Natural killer cell (primary cell): ENCODE data around the gene PEX10. TPM values are rescaled to one million over a fixed set of nuclear protein-coding genes. Genes with fewer than 3 reads are reported as not detected.

ENCODE experiments used
- ATAC-seq, 3 donors: fragments of 150-1000 bp in 2 of 3; fragments of 200-7000 bp in 1 of 3; cut with Tn5 transposase; 1 replicate in 1 of 3; 2 replicates in 2 of 3; pipeline ENCODE4 v1.10.0; 2021; ENCODE audit warnings: mild to moderate bottlenecking in 2 of 3, moderate library complexity in 2 of 3
- DNase-seq, 2 donors: peaks; one replicate each; pipeline versions ENCODE4 v3.0.0 to v3.0.0-alpha.2; 2013 to 2021; ENCODE audit warnings: mixed read lengths in 1 of 2
- H3K27ac ChIP-seq: one replicate; pipeline ENCODE4 v1.5.1; 2013; ENCODE audit warnings: mild to moderate bottlenecking, low read length
- H3K27me3 ChIP-seq: one replicate; pipeline ENCODE4 v1.6.1; 2013; ENCODE audit warnings: low read length; ENCODE audit not compliant: control insufficient read depth, insufficient read depth
- H3K36me3 ChIP-seq: one replicate; pipeline ENCODE4 v1.6.1; 2013; ENCODE audit warnings: low read length; ENCODE audit not compliant: control insufficient read depth, insufficient read depth
- H3K4me1 ChIP-seq: one replicate; pipeline ENCODE4 v1.6.1; 2013; ENCODE audit warnings: low read length; ENCODE audit not compliant: control insufficient read depth, insufficient read depth
- H3K4me3 ChIP-seq: one replicate; pipeline ENCODE4 v1.5.1; 2013; ENCODE audit warnings: low read length
- H3K9me3 ChIP-seq: one replicate; pipeline ENCODE4 v1.6.1; 2013; ENCODE audit warnings: low read length; ENCODE audit not compliant: control insufficient read depth, insufficient read depth
- H3K27ac Mint-ChIP-seq, 2 donors: one replicate each; pipeline ENCODE4 v1.8.0; 2022; ENCODE audit warnings: mild to moderate bottlenecking in 2 of 2, mixed read lengths in 2 of 2, moderate library complexity in 1 of 2
- H3K27me3 Mint-ChIP-seq, 2 donors: one replicate each; pipeline ENCODE4 v1.8.0; 2022; ENCODE audit warnings: low read depth in 2 of 2, mixed read lengths in 2 of 2
- H3K36me3 Mint-ChIP-seq: one replicate; pipeline ENCODE4 v1.8.0; 2022; ENCODE audit warnings: mixed read lengths
- H3K4me1 Mint-ChIP-seq, 2 donors: one replicate each; pipeline ENCODE4 v1.8.0; 2022; ENCODE audit warnings: mixed read lengths in 2 of 2
- H3K4me3 Mint-ChIP-seq: one replicate; pipeline ENCODE4 v1.8.0; 2022; ENCODE audit warnings: mild to moderate bottlenecking, moderate library complexity, mixed read lengths
- H3K9me3 Mint-ChIP-seq, 2 donors: one replicate each; pipeline ENCODE4 v1.8.0; 2022; ENCODE audit warnings: mixed read lengths in 2 of 2
- WGBS: methylation state at CpG from one replicate; pipeline ENCODE4 v1.1.7; 2013; ENCODE audit warnings: missing lambda C conversion rate; ENCODE audit not compliant: insufficient coverage; 5-methylcytosine and 5-hydroxymethylcytosine counted together
- intact Hi-C: fragments of 100-400 bp; cut with micrococcal nuclease; formaldehyde crosslinking; loops from one replicate; pipeline ENCODE4 v1.14.2; 2022
- total RNA-seq, 4 donors: library from RNA; stranded (reverse); fragments of 120-200 nt in 1 of 4; gene quantifications; one replicate each; pipeline versions ENCODE4 v1.2.3 to v1.2.4, GENCODE V29; 2013 to 2022
- TF ChIP-seq, protein P1 (sequence below): fragments of 200-600 bp; IDR thresholded peaks from one replicate; pipeline ENCODE4 v1.8.0; 2022; ENCODE audit warnings: antibody characterized with exemption

Gene PEX10
- total RNA-seq, 3 donors from 2014 or later (not counting 1 experiment from before 2014, with no cell fraction given): 8.1 to 11.1 (median 9.8) TPM

DNA sequence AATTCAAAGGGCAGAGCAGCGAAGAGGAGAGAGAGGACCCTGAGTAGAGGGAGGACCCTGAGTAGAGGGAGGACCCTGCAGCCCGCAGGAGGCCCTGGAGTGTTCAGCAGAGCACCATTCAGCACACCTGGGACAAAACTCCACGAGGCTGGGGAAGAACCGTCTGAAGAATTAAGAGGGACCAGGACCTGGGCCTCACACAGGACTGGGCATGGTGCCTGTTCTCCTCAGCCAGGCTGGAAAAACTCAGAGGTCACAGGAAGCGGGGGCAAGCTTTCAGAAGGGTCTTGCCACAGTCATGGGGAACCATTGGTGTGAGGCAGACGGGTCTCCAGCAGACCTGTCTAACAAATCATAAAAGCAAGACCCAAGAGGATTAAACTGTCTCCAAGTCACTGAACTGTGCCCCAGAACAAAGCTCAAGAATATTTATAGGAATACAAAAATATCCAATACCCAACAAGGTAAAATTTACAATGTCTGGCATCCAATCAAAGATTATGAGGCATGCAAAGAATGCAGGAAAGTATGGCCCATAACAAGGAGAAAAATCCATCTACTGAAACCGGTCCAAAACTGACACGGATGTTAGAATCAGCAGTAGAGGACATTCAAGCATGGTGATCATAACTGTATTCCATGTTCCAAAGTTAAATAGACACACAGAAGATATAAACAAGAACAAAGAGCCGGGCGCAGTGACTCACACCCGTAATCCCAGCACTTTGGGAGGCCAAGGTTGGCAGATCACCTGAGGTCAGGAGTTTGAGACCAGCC lies 51.6 kb downstream of the PEX10 start:
- H3K4me3 ChIP-seq: no peak overlapping the region
- H3K9me3 Mint-ChIP-seq: peaks cover 0 to 8% of the 10 kb centered on the region in 2 donors
- no peaks in the 10 kb centered on the region for H3K36me3 Mint-ChIP-seq
- H3K4me1 ChIP-seq: no peaks in the 10 kb centered on the region
- no peaks in the 10 kb centered on the region for H3K4me1 Mint-ChIP-seq
- TF ChIP-seq, protein P1, sequence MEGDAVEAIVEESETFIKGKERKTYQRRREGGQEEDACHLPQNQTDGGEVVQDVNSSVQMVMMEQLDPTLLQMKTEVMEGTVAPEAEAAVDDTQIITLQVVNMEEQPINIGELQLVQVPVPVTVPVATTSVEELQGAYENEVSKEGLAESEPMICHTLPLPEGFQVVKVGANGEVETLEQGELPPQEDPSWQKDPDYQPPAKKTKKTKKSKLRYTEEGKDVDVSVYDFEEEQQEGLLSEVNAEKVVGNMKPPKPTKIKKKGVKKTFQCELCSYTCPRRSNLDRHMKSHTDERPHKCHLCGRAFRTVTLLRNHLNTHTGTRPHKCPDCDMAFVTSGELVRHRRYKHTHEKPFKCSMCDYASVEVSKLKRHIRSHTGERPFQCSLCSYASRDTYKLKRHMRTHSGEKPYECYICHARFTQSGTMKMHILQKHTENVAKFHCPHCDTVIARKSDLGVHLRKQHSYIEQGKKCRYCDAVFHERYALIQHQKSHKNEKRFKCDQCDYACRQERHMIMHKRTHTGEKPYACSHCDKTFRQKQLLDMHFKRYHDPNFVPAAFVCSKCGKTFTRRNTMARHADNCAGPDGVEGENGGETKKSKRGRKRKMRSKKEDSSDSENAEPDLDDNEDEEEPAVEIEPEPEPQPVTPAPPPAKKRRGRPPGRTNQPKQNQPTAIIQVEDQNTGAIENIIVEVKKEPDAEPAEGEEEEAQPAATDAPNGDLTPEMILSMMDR: no peak
- no peak overlapping the region for H3K4me3 Mint-ChIP-seq
- ATAC-seq: no peak
- no peaks in the 10 kb centered on the region for H3K27me3 Mint-ChIP-seq
- intact Hi-C loops: no loop called here
- no peak overlapping the region for H3K27ac Mint-ChIP-seq
- H3K9me3 ChIP-seq: no peaks in the 10 kb centered on the region
- DNase-seq: no peak
- no peak overlapping the region for H3K27ac ChIP-seq
- no peaks in the 10 kb centered on the region for H3K27me3 ChIP-seq
- no peaks in the 10 kb centered on the region for H3K36me3 ChIP-seq
- WGBS: 85% methylated on average over 11 of the region's 11 CpGs

DNA sequence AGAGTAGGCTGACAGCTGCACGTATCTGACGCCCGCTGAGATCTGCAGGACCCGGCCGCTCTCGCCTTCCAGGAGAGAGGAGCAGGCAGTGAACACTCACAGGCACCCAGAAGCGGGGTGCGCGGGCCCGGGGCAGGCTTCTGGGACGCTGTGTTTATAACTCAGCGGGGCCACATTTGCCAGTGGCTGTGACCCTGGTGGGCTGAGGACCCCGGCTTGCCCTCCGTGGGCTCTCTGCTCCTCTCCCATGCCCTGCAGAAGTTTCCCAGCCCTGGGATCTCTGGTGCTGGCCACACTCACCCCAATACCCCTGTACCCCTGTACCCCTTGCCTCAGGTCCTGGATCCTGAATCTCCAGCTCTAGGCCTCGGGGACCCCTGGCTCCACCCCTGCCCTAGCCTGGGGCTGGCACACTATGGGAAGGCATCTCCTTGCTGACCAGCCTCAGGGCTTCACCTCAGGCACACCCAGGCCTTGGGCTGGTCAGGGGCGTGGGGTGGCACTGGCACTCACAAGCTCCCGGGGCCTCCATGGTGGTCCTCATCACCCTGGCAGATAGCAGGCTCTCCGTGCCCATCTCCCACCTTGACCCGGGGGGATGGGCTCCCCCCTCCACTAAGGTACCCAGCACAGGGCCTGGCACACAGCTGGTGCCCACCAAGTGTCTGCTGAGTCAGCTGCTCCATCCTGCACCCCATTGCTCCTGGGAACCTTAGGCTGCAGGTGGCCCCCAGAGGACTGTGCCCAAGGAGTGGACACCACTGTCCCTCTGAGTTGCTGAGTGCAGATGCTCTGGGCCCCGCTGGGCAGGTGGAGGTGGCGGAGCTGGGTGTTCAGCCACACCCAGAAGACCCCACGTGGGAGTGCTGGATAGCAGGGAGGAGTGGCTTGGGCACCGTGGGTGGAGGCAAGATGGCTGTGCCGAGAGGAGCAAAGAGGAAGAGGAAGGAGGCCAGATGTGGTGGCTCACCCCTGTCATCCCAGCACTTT lies 53.4 kb downstream of the PEX10 start:
- Mint-ChIP-seq H3K9me3 (peaks cover 0 to 8% of the 10 kb centered on the region in 2 donors), H3K27ac (no peak overlapping the region), H3K27me3 (no peaks in the 10 kb centered on the region), H3K4me1 (no peaks in the 10 kb centered on the region), H3K4me3 (no peak overlapping the region), H3K36me3 (no peaks in the 10 kb centered on the region)
- TF ChIP-seq, protein P1: no peak
- Histone ChIP-seq H3K27ac (no peak overlapping the region), H3K36me3 (no peaks in the 10 kb centered on the region), H3K4me3 (no peak overlapping the region), H3K9me3 (no peaks in the 10 kb centered on the region), H3K4me1 (no peaks in the 10 kb centered on the region), H3K27me3 (no peaks in the 10 kb centered on the region)
- intact Hi-C loops: no loop called here
- ATAC-seq: no peak
- whole genome bisulfite sequencing: 83% methylated on average over 24 of the region's 24 CpGs
- DNase-seq: no peak

DNA sequence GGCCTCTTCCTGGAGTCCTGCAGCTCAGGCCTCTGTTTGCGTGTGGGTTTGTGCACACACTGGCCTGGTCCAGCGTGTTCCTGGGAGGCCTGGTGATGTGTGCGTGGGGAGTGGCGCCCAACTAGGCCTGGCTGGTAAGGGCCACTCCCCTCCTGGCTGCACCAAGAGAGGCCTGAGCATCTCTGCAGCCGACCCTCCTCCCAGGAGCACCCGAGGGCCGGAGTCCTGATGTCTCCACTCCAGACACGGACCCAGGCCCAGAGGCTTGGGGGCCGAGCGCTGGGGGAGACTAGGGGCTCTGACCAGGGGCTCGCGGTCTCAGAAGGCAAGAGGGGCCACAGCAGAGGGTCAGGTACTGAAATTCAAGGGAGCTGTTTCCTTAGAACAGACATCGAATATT lies 54.3 kb downstream of the PEX10 start:
- no peak overlapping the region for H3K27ac ChIP-seq
- 91% methylated on average over 13 of the region's 13 CpGs for WGBS
- Mint-ChIP-seq H3K36me3 (no peaks in the 10 kb centered on the region), H3K4me1 (no peaks in the 10 kb centered on the region), H3K9me3 (peaks cover 0 to 5% of the 10 kb centered on the region in 2 donors), H3K27me3 (no peaks in the 10 kb centered on the region), H3K4me3 (no peak overlapping the region), H3K27ac (no peak overlapping the region)
- TF ChIP-seq, protein P1: no peak
- ATAC-seq (no peak), DNase-seq (no peak)
- intact Hi-C loops: no loop called here
- no peak overlapping the region for H3K4me3 ChIP-seq
- no peaks in the 10 kb centered on the region for H3K27me3 ChIP-seq
- no peaks in the 10 kb centered on the region for H3K36me3 ChIP-seq
- H3K9me3 ChIP-seq: no peaks in the 10 kb centered on the region
- no peaks in the 10 kb centered on the region for H3K4me1 ChIP-seq
